ENCODE measurements around the gene CCDC148.

CCDC148 gene

DNA sequence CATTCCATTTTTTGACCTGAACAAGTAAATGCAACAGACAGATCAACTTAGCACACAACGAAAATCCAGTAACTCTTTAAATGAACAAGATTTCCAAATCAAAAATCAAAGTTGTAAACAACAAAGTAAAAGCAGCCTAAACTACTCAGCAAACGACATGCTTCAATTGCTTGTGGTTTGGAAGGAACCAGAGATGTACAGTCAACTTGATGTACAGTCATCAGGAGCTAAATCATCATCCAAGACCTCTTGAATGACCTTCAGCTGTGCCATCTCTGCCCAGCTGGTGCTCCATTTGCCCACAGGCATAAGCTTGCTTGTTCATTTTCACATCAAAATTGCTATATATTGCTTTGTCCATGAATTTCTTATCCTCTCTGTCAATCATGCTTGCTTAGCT is 245.1 kb downstream of the CCDC148 start:
- no peak for TF ChIP-seq TCF12 (IDR thresholded peaks at IDR 0.05; ENCODE audit: low read depth)
- TF ChIP-seq, protein P1, sequence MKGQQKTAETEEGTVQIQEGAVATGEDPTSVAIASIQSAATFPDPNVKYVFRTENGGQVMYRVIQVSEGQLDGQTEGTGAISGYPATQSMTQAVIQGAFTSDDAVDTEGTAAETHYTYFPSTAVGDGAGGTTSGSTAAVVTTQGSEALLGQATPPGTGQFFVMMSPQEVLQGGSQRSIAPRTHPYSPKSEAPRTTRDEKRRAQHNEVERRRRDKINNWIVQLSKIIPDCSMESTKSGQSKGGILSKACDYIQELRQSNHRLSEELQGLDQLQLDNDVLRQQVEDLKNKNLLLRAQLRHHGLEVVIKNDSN (IDR thresholded peaks at IDR 0.05), result no peak
- TF ChIP-seq CEBPB (IDR thresholded peaks at IDR 0.05), result no peak
- TF ChIP-seq EP300 (IDR thresholded peaks at IDR 0.05; ENCODE audit: borderline replicate concordance), result no peak
- TF ChIP-seq YY1 (IDR thresholded peaks at IDR 0.05; ENCODE audit: low read depth), result no peak
- TF ChIP-seq TAF1 (IDR thresholded peaks at IDR 0.05; ENCODE audit: low read depth), result no peak
- TF ChIP-seq, protein P2, sequence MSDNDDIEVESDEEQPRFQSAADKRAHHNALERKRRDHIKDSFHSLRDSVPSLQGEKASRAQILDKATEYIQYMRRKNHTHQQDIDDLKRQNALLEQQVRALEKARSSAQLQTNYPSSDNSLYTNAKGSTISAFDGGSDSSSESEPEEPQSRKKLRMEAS (IDR thresholded peaks at IDR 0.05), result no peak
- no peak for TF ChIP-seq TEAD4 (IDR thresholded peaks at IDR 0.05)
- TF ChIP-seq CREB1 (IDR thresholded peaks at IDR 0.05; ENCODE audit: low read depth), result no peak
- no peak for TF ChIP-seq RAD21 (IDR thresholded peaks at IDR 0.05; ENCODE audit: low read depth)
- no peak for TF ChIP-seq FOXM1 (IDR thresholded peaks at IDR 0.05; ENCODE audit: borderline replicate concordance, low read depth)
- TF ChIP-seq, protein P3, sequence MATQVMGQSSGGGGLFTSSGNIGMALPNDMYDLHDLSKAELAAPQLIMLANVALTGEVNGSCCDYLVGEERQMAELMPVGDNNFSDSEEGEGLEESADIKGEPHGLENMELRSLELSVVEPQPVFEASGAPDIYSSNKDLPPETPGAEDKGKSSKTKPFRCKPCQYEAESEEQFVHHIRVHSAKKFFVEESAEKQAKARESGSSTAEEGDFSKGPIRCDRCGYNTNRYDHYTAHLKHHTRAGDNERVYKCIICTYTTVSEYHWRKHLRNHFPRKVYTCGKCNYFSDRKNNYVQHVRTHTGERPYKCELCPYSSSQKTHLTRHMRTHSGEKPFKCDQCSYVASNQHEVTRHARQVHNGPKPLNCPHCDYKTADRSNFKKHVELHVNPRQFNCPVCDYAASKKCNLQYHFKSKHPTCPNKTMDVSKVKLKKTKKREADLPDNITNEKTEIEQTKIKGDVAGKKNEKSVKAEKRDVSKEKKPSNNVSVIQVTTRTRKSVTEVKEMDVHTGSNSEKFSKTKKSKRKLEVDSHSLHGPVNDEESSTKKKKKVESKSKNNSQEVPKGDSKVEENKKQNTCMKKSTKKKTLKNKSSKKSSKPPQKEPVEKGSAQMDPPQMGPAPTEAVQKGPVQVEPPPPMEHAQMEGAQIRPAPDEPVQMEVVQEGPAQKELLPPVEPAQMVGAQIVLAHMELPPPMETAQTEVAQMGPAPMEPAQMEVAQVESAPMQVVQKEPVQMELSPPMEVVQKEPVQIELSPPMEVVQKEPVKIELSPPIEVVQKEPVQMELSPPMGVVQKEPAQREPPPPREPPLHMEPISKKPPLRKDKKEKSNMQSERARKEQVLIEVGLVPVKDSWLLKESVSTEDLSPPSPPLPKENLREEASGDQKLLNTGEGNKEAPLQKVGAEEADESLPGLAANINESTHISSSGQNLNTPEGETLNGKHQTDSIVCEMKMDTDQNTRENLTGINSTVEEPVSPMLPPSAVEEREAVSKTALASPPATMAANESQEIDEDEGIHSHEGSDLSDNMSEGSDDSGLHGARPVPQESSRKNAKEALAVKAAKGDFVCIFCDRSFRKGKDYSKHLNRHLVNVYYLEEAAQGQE (IDR thresholded peaks at IDR 0.05; ENCODE audit: low read depth), result no peak
- TF ChIP-seq NFIC (IDR thresholded peaks at IDR 0.05), result no peak

DNA sequence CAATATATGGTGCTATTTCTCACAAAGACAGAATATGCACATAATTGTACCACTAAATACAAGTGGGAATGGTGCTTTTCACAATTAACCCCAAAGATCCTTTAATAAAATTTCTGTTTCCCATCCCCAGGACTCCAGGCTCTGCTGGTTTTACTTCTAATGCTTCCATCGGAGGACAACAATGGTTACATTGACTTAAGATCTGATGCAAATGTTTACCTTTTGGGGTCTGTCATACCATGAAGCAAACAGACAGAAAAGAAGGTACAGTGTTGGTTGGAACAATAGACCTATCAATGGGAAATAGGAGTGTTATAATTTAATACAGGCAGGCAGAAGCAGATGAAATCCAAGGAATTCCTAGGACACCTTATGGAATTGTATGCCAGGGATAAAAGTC is 249.2 kb downstream of the CCDC148 start:
- TF ChIP-seq NFIC (IDR thresholded peaks at IDR 0.05), result no peak
- no peak for TF ChIP-seq EP300 (IDR thresholded peaks at IDR 0.05; ENCODE audit: borderline replicate concordance)
- no peak for TF ChIP-seq FOXM1 (IDR thresholded peaks at IDR 0.05; ENCODE audit: borderline replicate concordance, low read depth)
- no peak for TF ChIP-seq RAD21 (IDR thresholded peaks at IDR 0.05; ENCODE audit: low read depth)
- TF ChIP-seq TAF1 (IDR thresholded peaks at IDR 0.05; ENCODE audit: low read depth), result no peak
- TF ChIP-seq TCF12 (IDR thresholded peaks at IDR 0.05; ENCODE audit: low read depth), result no peak
- no peak for TF ChIP-seq CEBPB (IDR thresholded peaks at IDR 0.05)
- TF ChIP-seq, protein P1 (IDR thresholded peaks at IDR 0.05), result no peak
- no peak for TF ChIP-seq TEAD4 (IDR thresholded peaks at IDR 0.05)
- TF ChIP-seq, protein P3 (IDR thresholded peaks at IDR 0.05; ENCODE audit: low read depth), result no peak
- TF ChIP-seq ZBTB7A (IDR thresholded peaks at IDR 0.05; ENCODE audit: low read depth), result no peak
- TF ChIP-seq EGR1 (IDR thresholded peaks at IDR 0.05), result no peak

DNA sequence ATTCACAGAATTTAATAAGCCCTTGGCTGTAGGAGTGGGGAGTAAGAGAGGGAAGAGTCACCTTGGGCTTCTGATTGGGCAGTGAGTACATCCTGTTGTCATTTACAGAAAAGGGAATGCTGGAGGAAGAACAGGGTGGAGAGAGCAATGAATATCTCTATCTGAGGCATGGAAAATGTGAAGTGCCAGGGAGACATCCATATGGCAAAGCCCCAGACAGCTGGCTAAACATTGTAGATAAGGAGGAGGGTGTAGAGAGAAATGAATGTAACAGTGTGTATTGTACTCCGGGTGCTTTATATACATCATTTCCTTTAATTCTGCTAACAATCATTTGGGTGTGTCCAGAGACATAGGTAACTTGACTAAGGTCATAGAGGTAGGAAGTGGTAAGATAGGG is 251.3 kb downstream of the CCDC148 start:
- TF ChIP-seq, protein P2 (IDR thresholded peaks at IDR 0.05), result no peak
- TF ChIP-seq YY1 (IDR thresholded peaks at IDR 0.05; ENCODE audit: low read depth), result no peak
- no peak for TF ChIP-seq TCF12 (IDR thresholded peaks at IDR 0.05; ENCODE audit: low read depth)
- no peak for TF ChIP-seq NFIC (IDR thresholded peaks at IDR 0.05)
- TF ChIP-seq, protein P1 (IDR thresholded peaks at IDR 0.05), result no peak
- no peak for TF ChIP-seq CEBPB (IDR thresholded peaks at IDR 0.05)
- no peak for TF ChIP-seq TEAD4 (IDR thresholded peaks at IDR 0.05)
- no peak for TF ChIP-seq CREB1 (IDR thresholded peaks at IDR 0.05; ENCODE audit: low read depth)
- no peak for TF ChIP-seq RAD21 (IDR thresholded peaks at IDR 0.05; ENCODE audit: low read depth)
- no peak for TF ChIP-seq ZBTB7A (IDR thresholded peaks at IDR 0.05; ENCODE audit: low read depth)
- TF ChIP-seq, protein P3 (IDR thresholded peaks at IDR 0.05; ENCODE audit: low read depth), result no peak
- no peak for TF ChIP-seq EP300 (IDR thresholded peaks at IDR 0.05; ENCODE audit: borderline replicate concordance)
- TF ChIP-seq TAF1 (IDR thresholded peaks at IDR 0.05; ENCODE audit: low read depth), result no peak
- TF ChIP-seq EGR1 (IDR thresholded peaks at IDR 0.05), result no peak
- no peak for TF ChIP-seq FOXM1 (IDR thresholded peaks at IDR 0.05; ENCODE audit: borderline replicate concordance, low read depth)

DNA sequence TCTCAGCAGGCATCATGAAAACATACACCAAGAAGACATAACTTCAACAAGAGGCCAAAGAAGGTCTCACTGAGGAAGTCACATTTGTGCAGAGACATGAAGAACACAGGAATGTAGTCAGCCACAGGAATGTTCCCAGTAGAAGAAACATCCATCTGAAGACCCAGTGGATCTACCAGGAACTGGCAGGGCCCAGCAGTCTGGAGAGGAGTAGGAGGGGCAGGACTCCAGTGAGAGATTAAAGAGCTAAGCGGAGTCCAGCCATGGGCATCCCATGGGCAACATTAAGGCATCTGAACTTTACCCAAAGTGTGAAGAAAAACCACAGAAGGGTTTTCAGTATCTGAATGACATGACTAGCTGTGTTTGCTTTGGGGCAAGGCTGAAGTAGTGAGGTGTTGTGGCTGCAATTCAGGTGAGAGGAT is 251.8 kb downstream of the CCDC148 start:
- no peak for TF ChIP-seq TAF1 (IDR thresholded peaks at IDR 0.05; ENCODE audit: low read depth)

Data from Ishikawa (cell line).